Neutrophil (primary cell): Measurements from ENCODE around the gene CHST2.

Experiments used
- H3K27ac ChIP-seq: fragments of 200-600 bp; sonication (generic); 2 replicates; pipeline ENCODE4 v1.5.1; 2016; ENCODE audit warnings: mild to moderate bottlenecking, moderate library complexity
- H3K27me3 ChIP-seq: fragments of 200-600 bp; sonication (generic); 2 replicates; pipeline ENCODE4 v1.6.0; 2016; ENCODE audit warnings: mild to moderate bottlenecking
- H3K36me3 ChIP-seq: fragments of 200-600 bp; sonication (generic); 2 replicates; pipeline ENCODE4 v1.5.1; 2017
- H3K4me1 ChIP-seq, 2 experiments: fragments of 200-600 bp in 1 of 2; sonication (generic) in 1 of 2; 1 replicate in 1 of 2; 2 replicates in 1 of 2; pipeline versions ENCODE4 v1.5.1 to v1.6.1; 2013 to 2016; ENCODE audit warnings: low read depth in 1 of 2, low read length in 1 of 2, mild to moderate bottlenecking in 1 of 2, moderate library complexity in 1 of 2; ENCODE audit not compliant: control insufficient read depth in 1 of 2, insufficient read depth in 1 of 2
- H3K4me3 ChIP-seq, 2 experiments: fragments of 200-600 bp in 1 of 2; sonication (generic) in 1 of 2; 1 replicate in 1 of 2; 2 replicates in 1 of 2; pipeline ENCODE4 v1.5.1; 2013 to 2016; ENCODE audit warnings: low read depth in 1 of 2, low read length in 1 of 2, mild to moderate bottlenecking in 1 of 2, moderate library complexity in 1 of 2
- H3K9me3 ChIP-seq: fragments of 200-600 bp; sonication (generic); 2 replicates; pipeline ENCODE4 v1.5.1; 2016
- CTCF ChIP-seq: fragments of 200-600 bp; sonication (generic); IDR thresholded peaks from 2 replicates; pipeline ENCODE4 v1.5.1; 2016; ENCODE audit warnings: antibody characterized with exemption

The CHST2 gene

GRCh38 chr3:143084856-143085731 is 34.5 kb upstream of the CHST2 start:
- Histone ChIP-seq H3K4me1 (no peaks in the 10 kb centered on the region), H3K27me3 (no peaks in the 10 kb centered on the region), H3K27ac (no peak overlapping the region), H3K9me3 (no peaks in the 10 kb centered on the region), H3K36me3 (no peaks in the 10 kb centered on the region), H3K4me3 (no peak overlapping the region)
- TF ChIP-seq CTCF, result no peak

GRCh38 chr3:143088835-143089234 is 30.7 kb upstream of the CHST2 start:
- Histone ChIP-seq H3K27me3 (no peaks in the 10 kb centered on the region), H3K27ac (no peak overlapping the region), H3K36me3 (no peaks in the 10 kb centered on the region), H3K9me3 (no peaks in the 10 kb centered on the region), H3K4me1 (no peaks in the 10 kb centered on the region), H3K4me3 (no peak overlapping the region)
- TF ChIP-seq CTCF, result no peak

- H3K4me1 ChIP-seq, result no peaks in the 10 kb centered on the region
Observed at GRCh38 chr3:143089965-143090364, 29.6 kb upstream of the CHST2 start.

GRCh38 chr3:143090486-143090885 is 29.1 kb upstream of the CHST2 start:
- Histone ChIP-seq H3K9me3 (no peaks in the 10 kb centered on the region), H3K4me1 (no peaks in the 10 kb centered on the region), H3K27me3 (no peaks in the 10 kb centered on the region), H3K4me3 (no peak overlapping the region), H3K27ac (no peak overlapping the region), H3K36me3 (no peaks in the 10 kb centered on the region)
- no peak for TF ChIP-seq CTCF

More at GRCh38 chr3:143089965-143090364, 29.6 kb upstream of the CHST2 start:
- no peaks in the 10 kb centered on the region for H3K27me3 ChIP-seq
- no peaks in the 10 kb centered on the region for H3K36me3 ChIP-seq
- H3K9me3 ChIP-seq, result no peaks in the 10 kb centered on the region
- no peak for TF ChIP-seq CTCF
- no peak overlapping the region for H3K27ac ChIP-seq
- H3K4me3 ChIP-seq, result no peak overlapping the region

- Histone ChIP-seq H3K27me3 (no peaks in the 10 kb centered on the region), H3K4me1 (no peaks in the 10 kb centered on the region), H3K36me3 (no peaks in the 10 kb centered on the region), H3K27ac (no peak overlapping the region), H3K9me3 (no peaks in the 10 kb centered on the region), H3K4me3 (no peak overlapping the region)
- no peak for TF ChIP-seq CTCF
Observed at GRCh38 chr3:143090976-143091837, 28.4 kb upstream of the CHST2 start.
